ENCODE data around the gene PKNOX2. TPM values are rescaled to one million over a fixed set of nuclear protein-coding genes. Genes with fewer than 3 reads are reported as not detected.

Gene PKNOX2
- polyA plus RNA-seq, 1 experiment, result 0.02 TPM

- TF ChIP-seq, protein P1, sequence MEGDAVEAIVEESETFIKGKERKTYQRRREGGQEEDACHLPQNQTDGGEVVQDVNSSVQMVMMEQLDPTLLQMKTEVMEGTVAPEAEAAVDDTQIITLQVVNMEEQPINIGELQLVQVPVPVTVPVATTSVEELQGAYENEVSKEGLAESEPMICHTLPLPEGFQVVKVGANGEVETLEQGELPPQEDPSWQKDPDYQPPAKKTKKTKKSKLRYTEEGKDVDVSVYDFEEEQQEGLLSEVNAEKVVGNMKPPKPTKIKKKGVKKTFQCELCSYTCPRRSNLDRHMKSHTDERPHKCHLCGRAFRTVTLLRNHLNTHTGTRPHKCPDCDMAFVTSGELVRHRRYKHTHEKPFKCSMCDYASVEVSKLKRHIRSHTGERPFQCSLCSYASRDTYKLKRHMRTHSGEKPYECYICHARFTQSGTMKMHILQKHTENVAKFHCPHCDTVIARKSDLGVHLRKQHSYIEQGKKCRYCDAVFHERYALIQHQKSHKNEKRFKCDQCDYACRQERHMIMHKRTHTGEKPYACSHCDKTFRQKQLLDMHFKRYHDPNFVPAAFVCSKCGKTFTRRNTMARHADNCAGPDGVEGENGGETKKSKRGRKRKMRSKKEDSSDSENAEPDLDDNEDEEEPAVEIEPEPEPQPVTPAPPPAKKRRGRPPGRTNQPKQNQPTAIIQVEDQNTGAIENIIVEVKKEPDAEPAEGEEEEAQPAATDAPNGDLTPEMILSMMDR (IDR thresholded peaks at IDR 0.05; ENCODE audit: insufficient read depth, low read depth, low read length), result no peak
- no peak for DNase-seq (ENCODE audit: low read depth)
- peaks cover 20% of the 10 kb centered on the region for H3K27me3 ChIP-seq (ENCODE audit: control insufficient read depth, insufficient read depth, low read length)
- POLR2A ChIA-PET, result interaction anchor here (0.5 kb wide), 1 partner anchor 126 kb away, joined by 3 read pairs; no protein-coding TSS in a partner anchor
- no peaks in the 10 kb centered on the region for H3K36me3 ChIP-seq (ENCODE audit: control insufficient read depth, insufficient read depth, low read length)
- CTCF ChIA-PET, result interaction anchor here (0.6 to 1.5 kb wide), 5 partner anchors 10 to 196 kb away, joined by 3 to 4 read pairs (median 4); no protein-coding TSS in a partner anchor
- H3K4me3 ChIP-seq (ENCODE audit: low read depth, low read length), result no peak overlapping the region
Measured at GRCh38 chr11:125337836-125338834, 173.6 kb downstream of the PKNOX2 start.

GRCh38 chr11:125338886-125339811 lies 174.6 kb downstream of the PKNOX2 start:
- DNase-seq (ENCODE audit: low read depth), result no peak
- Histone ChIP-seq H3K36me3 (ENCODE audit: control insufficient read depth, insufficient read depth, low read length) (no peaks in the 10 kb centered on the region), H3K4me3 (ENCODE audit: low read depth, low read length) (no peak overlapping the region), H3K27me3 (ENCODE audit: control insufficient read depth, insufficient read depth, low read length) (peaks cover 18% of the 10 kb centered on the region)
- ChIA-PET POLR2A (interaction anchor here (0.5 to 0.6 kb wide), 2 partner anchors 26 to 127 kb away, joined by 3 to 4 read pairs; no protein-coding TSS in a partner anchor), CTCF (interaction anchor here (0.6 to 1.5 kb wide), 4 partner anchors 9 to 197 kb away, joined by 3 to 4 read pairs (median 4); no protein-coding TSS in a partner anchor)
- TF ChIP-seq, protein P1 (IDR thresholded peaks at IDR 0.05; ENCODE audit: insufficient read depth, low read depth, low read length), result no peak

GRCh38 chr11:125341676-125342075 lies 177.1 kb downstream of the PKNOX2 start:
- ChIA-PET POLR2A (no interaction called here), CTCF (interaction anchor here (0.6 to 1.2 kb wide), 3 partner anchors 14 to 200 kb away, joined by 3 read pairs; no protein-coding TSS in a partner anchor)
- Histone ChIP-seq H3K27me3 (ENCODE audit: control insufficient read depth, insufficient read depth, low read length) (peaks cover 18% of the 10 kb centered on the region), H3K4me3 (ENCODE audit: low read depth, low read length) (no peak overlapping the region), H3K36me3 (ENCODE audit: control insufficient read depth, insufficient read depth, low read length) (no peaks in the 10 kb centered on the region)
- TF ChIP-seq, protein P1 (IDR thresholded peaks at IDR 0.05; ENCODE audit: insufficient read depth, low read depth, low read length), result no peak
- DNase-seq (ENCODE audit: low read depth), result no peak

- CTCF ChIA-PET, result interaction anchor here (0.6 to 2.3 kb wide), 7 partner anchors 13 to 200 kb away, joined by 3 to 5 read pairs (median 3); no protein-coding TSS in a partner anchor
Measured at GRCh38 chr11:125342281-125342930, 177.9 kb downstream of the PKNOX2 start.

More at GRCh38 chr11:125342281-125342930, 177.9 kb downstream of the PKNOX2 start:
- Histone ChIP-seq H3K27me3 (ENCODE audit: control insufficient read depth, insufficient read depth, low read length) (peaks cover 18% of the 10 kb centered on the region), H3K4me3 (ENCODE audit: low read depth, low read length) (no peak overlapping the region), H3K36me3 (ENCODE audit: control insufficient read depth, insufficient read depth, low read length) (no peaks in the 10 kb centered on the region)
- no peak for DNase-seq (ENCODE audit: low read depth)
- TF ChIP-seq, protein P1 (IDR thresholded peaks at IDR 0.05; ENCODE audit: insufficient read depth, low read depth, low read length), result no peak
- POLR2A ChIA-PET, result no interaction called here

Data from BJ (cell line).